Neural crest cell (in vitro differentiated cells): Measurements from ENCODE around the gene MPPE1. TPM values are rescaled to one million over a fixed set of nuclear protein-coding genes. Genes with fewer than 3 reads are reported as not detected.
A peak's percentile ranks its signal among the peaks of the same experiment; 100 is the strongest.

Experiments used
- DNase-seq: peaks from one replicate; pipeline ENCODE4 v3.0.0; 2021; ENCODE audit warnings: low read depth, mixed read lengths, low spot score
- H3K27ac Mint-ChIP-seq: one replicate; pipeline ENCODE4 v1.8.0; 2021; ENCODE audit warnings: mild to moderate bottlenecking, mixed read lengths; ENCODE audit not compliant: unreplicated experiment
- H3K27me3 Mint-ChIP-seq: 2 replicates; pipeline ENCODE4 v1.8.0; 2021; ENCODE audit warnings: low read depth, mild to moderate bottlenecking, mixed read lengths
- H3K36me3 Mint-ChIP-seq: 2 replicates; pipeline ENCODE4 v1.8.0; 2021; ENCODE audit warnings: low read depth, mild to moderate bottlenecking, mixed read lengths
- H3K4me1 Mint-ChIP-seq: 2 replicates; pipeline ENCODE4 v1.8.0; 2021; ENCODE audit warnings: mixed read lengths
- H3K4me3 Mint-ChIP-seq: one replicate; pipeline ENCODE4 v1.8.0; 2021; ENCODE audit warnings: mild to moderate bottlenecking, mixed read lengths
- H3K9me3 Mint-ChIP-seq: 2 replicates; pipeline ENCODE4 v1.8.0; 2021; ENCODE audit warnings: mixed read lengths
- CTCF ChIP-seq: fragments of 200-600 bp; sonication (generic); conservative IDR thresholded peaks from 2 replicates; pipeline ENCODE4 v1.5.0; 2021; ENCODE audit warnings: antibody characterized with exemption, mild to moderate bottlenecking
- total RNA-seq: library from RNA; stranded (reverse); gene quantifications from 2 replicates; pipeline ENCODE4 v1.2.1, GENCODE V29; 2021

Gene MPPE1
- total RNA-seq, 1 donor from 2014 or later, result 22.8 TPM

- DNase-seq, result no peak
- no peaks in the 10 kb centered on the region for H3K27me3 Mint-ChIP-seq
- H3K4me3 Mint-ChIP-seq, result peak overlapping the region; percentile 99
- peak overlapping the region; percentile 70 for H3K27ac Mint-ChIP-seq
- H3K4me1 Mint-ChIP-seq, result peaks cover 30% of the 10 kb centered on the region
- H3K36me3 Mint-ChIP-seq, result no peaks in the 10 kb centered on the region
- no peak for TF ChIP-seq CTCF
- no peaks in the 10 kb centered on the region for H3K9me3 Mint-ChIP-seq
Measured at GRCh38 chr18:11849841-11850634, 58.1 kb downstream of the MPPE1 start.

- H3K4me3 Mint-ChIP-seq, result peak overlapping the region; percentile 74
- no peaks in the 10 kb centered on the region for H3K27me3 Mint-ChIP-seq
- no peak overlapping the region for H3K27ac Mint-ChIP-seq
Measured at GRCh38 chr18:11849279-11849678, 58.8 kb downstream of the MPPE1 start.

GRCh38 chr18:11847811-11848210, 60.3 kb downstream of the MPPE1 start:
- Mint-ChIP-seq H3K27ac (no peak overlapping the region), H3K27me3 (no peaks in the 10 kb centered on the region), H3K4me1 (peaks cover 27% of the 10 kb centered on the region), H3K4me3 (peak overlapping the region; percentile 47), H3K9me3 (no peaks in the 10 kb centered on the region), H3K36me3 (no peaks in the 10 kb centered on the region)
- no peak for TF ChIP-seq CTCF
- no peak for DNase-seq

More at GRCh38 chr18:11849279-11849678, 58.8 kb downstream of the MPPE1 start:
- H3K36me3 Mint-ChIP-seq, result no peaks in the 10 kb centered on the region
- no peak for TF ChIP-seq CTCF
- no peaks in the 10 kb centered on the region for H3K9me3 Mint-ChIP-seq
- no peak for DNase-seq
- peaks cover 30% of the 10 kb centered on the region for H3K4me1 Mint-ChIP-seq

- no peak overlapping the region for H3K27ac Mint-ChIP-seq
- peaks cover 13% of the 10 kb centered on the region for H3K4me1 Mint-ChIP-seq
- DNase-seq, result no peak
- TF ChIP-seq CTCF, result no peak
- H3K9me3 Mint-ChIP-seq, result no peaks in the 10 kb centered on the region
- no peaks in the 10 kb centered on the region for H3K27me3 Mint-ChIP-seq
- peak overlapping the region; percentile 31 for H3K4me3 Mint-ChIP-seq
- H3K36me3 Mint-ChIP-seq, result no peaks in the 10 kb centered on the region
Measured at GRCh38 chr18:11845654-11846053, 62.5 kb downstream of the MPPE1 start.

GRCh38 chr18:11844436-11844835, 63.7 kb downstream of the MPPE1 start:
- H3K4me1 Mint-ChIP-seq, result peaks cover 14% of the 10 kb centered on the region
- H3K36me3 Mint-ChIP-seq, result no peaks in the 10 kb centered on the region
- no peaks in the 10 kb centered on the region for H3K9me3 Mint-ChIP-seq
- no peaks in the 10 kb centered on the region for H3K27me3 Mint-ChIP-seq
- no peak for DNase-seq
- H3K4me3 Mint-ChIP-seq, result no peak overlapping the region
- TF ChIP-seq CTCF, result no peak
- no peak overlapping the region for H3K27ac Mint-ChIP-seq
